CD4-positive, alpha-beta T cell (primary cell): Measurements from ENCODE around the gene AXIN1. TPM values are rescaled to one million over a fixed set of nuclear protein-coding genes. Genes with fewer than 3 reads are reported as not detected.

Experiments
- ATAC-seq: fragments of 200-7000 bp; cut with Tn5 transposase; one replicate; pipeline ENCODE4 v1.10.0; 2022; ENCODE audit warnings: mild to moderate bottlenecking; ENCODE audit not compliant: poor library complexity
- CTCF ChIA-PET: fragments of 350-600 bp; sonication (Branson Sonifier 250); formaldehyde crosslinking; loops from one replicate; lab custom pipeline; 2021; ENCODE audit warnings: antibody characterized with exemption, inconsistent platforms; lab: Charles Lee
- POLR2A ChIA-PET: fragments of 350-600 bp; sonication (Branson Sonifier 250); formaldehyde crosslinking; loops from one replicate; lab custom pipeline; 2021; ENCODE audit warnings: antibody characterized with exemption, inconsistent platforms; lab: Charles Lee
- DNase-seq, 14 experiments: peaks; one replicate each; pipeline ENCODE4 v3.0.0-alpha.2; 2013 to 2020; ENCODE audit warnings: mixed read lengths in 2 of 14
- H3K27ac ChIP-seq, 2 donors: one replicate each; pipeline versions ENCODE4 v1.5.1 to v1.7.0; 2013; ENCODE audit warnings: low read length in 2 of 2, low read depth in 1 of 2, mild to moderate bottlenecking in 1 of 2
- H3K27me3 ChIP-seq, 2 experiments: 1 replicate in 1 of 2; 2 replicates in 1 of 2; pipeline versions ENCODE4 v1.6.1 to v1.7.0; 2013; ENCODE audit warnings: low read length in 2 of 2, control low read depth in 1 of 2, mild to moderate bottlenecking in 1 of 2, moderate library complexity in 1 of 2; ENCODE audit not compliant: insufficient read depth in 2 of 2, control insufficient read depth in 1 of 2
- H3K36me3 ChIP-seq: one replicate; pipeline ENCODE4 v1.6.1; 2013; ENCODE audit warnings: low read length, control low read depth; ENCODE audit not compliant: insufficient read depth
- H3K4me1 ChIP-seq: one replicate; pipeline ENCODE4 v1.6.1; 2013; ENCODE audit warnings: low read length, control low read depth; ENCODE audit not compliant: insufficient read depth
- H3K4me3 ChIP-seq: one replicate; pipeline ENCODE4 v1.5.1; 2013; ENCODE audit warnings: mild to moderate bottlenecking, low read length, moderate library complexity
- H3K9me3 ChIP-seq, 2 experiments: 1 replicate in 1 of 2; 2 replicates in 1 of 2; pipeline versions ENCODE4 v1.6.1 to v1.7.0; 2013; ENCODE audit warnings: low read length in 2 of 2, mild to moderate bottlenecking in 2 of 2, control low read depth in 1 of 2, moderate library complexity in 1 of 2; ENCODE audit not compliant: control insufficient read depth in 1 of 2, insufficient read depth in 1 of 2
- H3K27ac Mint-ChIP-seq: one replicate; pipeline ENCODE4 v1.8.0; 2020; ENCODE audit warnings: mixed read lengths
- H3K27me3 Mint-ChIP-seq: one replicate; pipeline ENCODE4 v1.8.0; 2021; ENCODE audit warnings: mixed read lengths
- H3K36me3 Mint-ChIP-seq: one replicate; pipeline ENCODE4 v1.8.0; 2021; ENCODE audit warnings: low read depth, mixed read lengths
- H3K4me1 Mint-ChIP-seq: one replicate; pipeline ENCODE4 v1.8.0; 2021; ENCODE audit warnings: low read depth, mixed read lengths
- H3K4me3 Mint-ChIP-seq: one replicate; pipeline ENCODE4 v1.8.0; 2020; ENCODE audit warnings: mild to moderate bottlenecking, mixed read lengths
- H3K9me3 Mint-ChIP-seq: one replicate; pipeline ENCODE4 v1.8.0; 2020; ENCODE audit warnings: mixed read lengths
- intact Hi-C, 2 experiments: fragments of 100-400 bp; cut with DNase I in 1 of 2; cut with micrococcal nuclease in 1 of 2; formaldehyde crosslinking; loops; one replicate each; pipeline versions ENCODE4 v1.15.1 to v1.9.0; 2023 to 2025; cut with DNase I, micrococcal nuclease
- total RNA-seq, 174 experiments: library from RNA in 2 of 174; stranded (reverse) in 2 of 174; gene quantifications; one replicate each; pipeline ENCODE4 v1.2.3 and lab custom pipeline; 2021 to 2026
- TF ChIP-seq, protein P1 (sequence below): fragments of 200-600 bp; IDR thresholded peaks from one replicate; pipeline ENCODE4 v1.8.0; 2022; ENCODE audit warnings: antibody characterized with exemption, mild to moderate bottlenecking

Gene AXIN1
- total RNA-seq, 2 experiments from 2014 or later: 24.7 to 26.3 TPM

DNA sequence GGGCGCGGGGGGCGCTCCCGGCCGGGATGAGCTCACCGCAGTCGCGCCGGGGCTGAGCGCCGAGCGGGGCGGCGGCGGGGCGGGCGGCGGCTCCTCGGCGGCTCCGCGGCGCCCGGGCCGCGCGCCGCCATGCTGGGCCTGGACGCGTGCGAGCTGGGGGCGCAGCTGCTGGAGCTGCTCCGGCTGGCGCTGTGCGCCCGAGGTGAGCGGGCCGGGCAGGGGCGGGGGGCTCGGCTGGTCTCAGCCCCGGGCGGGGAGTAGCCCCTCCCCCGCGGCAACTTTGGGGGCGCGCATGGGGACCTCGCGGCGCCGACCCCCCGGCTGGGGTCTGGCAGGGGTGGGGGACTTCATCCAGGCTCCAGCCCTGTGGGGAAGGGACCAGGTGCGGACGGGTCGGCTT is 72.0 kb downstream of the AXIN1 start, which contains the start of gene ARHGDIG:
Gene ARHGDIG (plus strand): TSS at position 40 of the 400 bp plus-strand sequence. CDS start 90 bp downstream, at position 130.
- ChIA-PET POLR2A (no interaction called here), CTCF (no interaction called here)
- ATAC-seq (no peak), DNase-seq (peak in 1 of 14 experiments; percentile 17)
- Histone ChIP-seq H3K9me3 (peaks cover 0 to 17% of the 10 kb centered on the region in 2 experiments), H3K27me3 (peaks cover 14 to 15% of the 10 kb centered on the region in 2 experiments), H3K27ac (no peak within 1 kb of the TSS), H3K4me3 (no peak within 1 kb of the TSS), H3K4me1 (peaks cover 28% of the 10 kb centered on the region), H3K36me3 (no peaks in the 10 kb centered on the region)
- Mint-ChIP-seq H3K27ac (no peak within 1 kb of the TSS), H3K27me3 (peaks cover 27% of the 10 kb centered on the region), H3K4me3 (no peak within 1 kb of the TSS), H3K9me3 (no peaks in the 10 kb centered on the region), H3K4me1 (peaks cover 7% of the 10 kb centered on the region), H3K36me3 (no peaks in the 10 kb centered on the region)
- intact Hi-C loops: no loop called here
- TF ChIP-seq, protein P1, sequence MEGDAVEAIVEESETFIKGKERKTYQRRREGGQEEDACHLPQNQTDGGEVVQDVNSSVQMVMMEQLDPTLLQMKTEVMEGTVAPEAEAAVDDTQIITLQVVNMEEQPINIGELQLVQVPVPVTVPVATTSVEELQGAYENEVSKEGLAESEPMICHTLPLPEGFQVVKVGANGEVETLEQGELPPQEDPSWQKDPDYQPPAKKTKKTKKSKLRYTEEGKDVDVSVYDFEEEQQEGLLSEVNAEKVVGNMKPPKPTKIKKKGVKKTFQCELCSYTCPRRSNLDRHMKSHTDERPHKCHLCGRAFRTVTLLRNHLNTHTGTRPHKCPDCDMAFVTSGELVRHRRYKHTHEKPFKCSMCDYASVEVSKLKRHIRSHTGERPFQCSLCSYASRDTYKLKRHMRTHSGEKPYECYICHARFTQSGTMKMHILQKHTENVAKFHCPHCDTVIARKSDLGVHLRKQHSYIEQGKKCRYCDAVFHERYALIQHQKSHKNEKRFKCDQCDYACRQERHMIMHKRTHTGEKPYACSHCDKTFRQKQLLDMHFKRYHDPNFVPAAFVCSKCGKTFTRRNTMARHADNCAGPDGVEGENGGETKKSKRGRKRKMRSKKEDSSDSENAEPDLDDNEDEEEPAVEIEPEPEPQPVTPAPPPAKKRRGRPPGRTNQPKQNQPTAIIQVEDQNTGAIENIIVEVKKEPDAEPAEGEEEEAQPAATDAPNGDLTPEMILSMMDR: no peak

DNA sequence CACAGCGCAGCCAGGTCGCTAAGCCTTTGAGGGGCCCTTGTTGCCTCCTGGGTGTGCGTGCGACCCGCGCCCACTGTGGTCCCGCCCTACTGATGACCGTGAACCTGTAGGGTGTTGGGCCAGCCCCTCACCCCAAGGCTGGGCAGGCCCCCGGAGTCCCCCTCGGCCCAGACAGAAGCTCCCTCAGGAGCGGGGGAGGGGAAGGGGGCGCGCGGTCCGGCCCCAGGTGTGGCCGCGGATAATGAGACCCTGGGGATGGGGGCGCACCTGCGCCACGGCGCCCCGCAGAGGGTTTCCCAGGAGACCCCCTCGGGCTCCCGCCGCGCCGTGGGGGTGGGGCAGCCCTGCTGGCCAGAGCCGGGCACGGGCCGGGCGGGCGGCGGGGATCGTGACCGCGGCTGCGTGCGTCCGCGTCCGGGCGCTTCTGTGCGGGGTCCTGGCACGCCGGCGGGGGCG is 72.5 kb downstream of the AXIN1 start:
- no peak overlapping the region for H3K4me3 Mint-ChIP-seq
- CTCF ChIA-PET: no interaction called here
- ATAC-seq: no peak
- POLR2A ChIA-PET: no interaction called here
- Histone ChIP-seq H3K4me1 (peaks cover 31% of the 10 kb centered on the region), H3K4me3 (no peak overlapping the region), H3K9me3 (peaks cover 0 to 12% of the 10 kb centered on the region in 2 experiments), H3K36me3 (no peaks in the 10 kb centered on the region), H3K27me3 (peaks cover 14 to 18% of the 10 kb centered on the region in 2 experiments), H3K27ac (no peak overlapping the region)
- H3K27me3 Mint-ChIP-seq: peaks cover 30% of the 10 kb centered on the region
- peaks cover 7% of the 10 kb centered on the region for H3K4me1 Mint-ChIP-seq
- H3K36me3 Mint-ChIP-seq: no peaks in the 10 kb centered on the region
- DNase-seq: no peak
- TF ChIP-seq, protein P1: no peak
- intact Hi-C loops: no loop called here
- H3K27ac Mint-ChIP-seq: no peak overlapping the region
- no peaks in the 10 kb centered on the region for H3K9me3 Mint-ChIP-seq

DNA sequence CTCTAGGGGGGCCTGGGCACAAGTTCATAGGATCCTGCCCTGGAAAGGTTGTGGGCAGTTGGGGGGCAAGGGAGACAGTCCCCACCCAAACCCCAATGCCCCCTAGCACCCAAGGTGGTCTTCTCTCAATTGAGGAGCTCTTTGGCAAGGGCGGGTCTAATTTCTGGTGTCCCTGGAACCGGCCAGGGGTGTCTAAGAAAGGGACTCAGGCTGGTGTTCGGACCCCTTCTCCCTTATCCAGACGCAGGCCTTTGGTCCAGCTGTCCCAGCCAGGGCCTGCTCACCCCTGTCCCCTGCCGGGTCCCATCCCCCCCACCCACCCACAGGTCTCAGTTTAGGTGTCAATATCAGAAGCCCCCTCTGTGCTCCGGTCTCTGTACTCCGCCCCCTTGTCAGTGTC is 73.0 kb downstream of the AXIN1 start:
- intact Hi-C loops: no loop called here
- no peak for DNase-seq
- no peaks in the 10 kb centered on the region for H3K9me3 Mint-ChIP-seq
- H3K27me3 Mint-ChIP-seq: peaks cover 32% of the 10 kb centered on the region
- Histone ChIP-seq H3K27ac (no peak overlapping the region), H3K36me3 (no peaks in the 10 kb centered on the region), H3K4me3 (no peak overlapping the region), H3K4me1 (peaks cover 34% of the 10 kb centered on the region), H3K27me3 (peaks cover 16 to 23% of the 10 kb centered on the region in 2 experiments), H3K9me3 (peaks cover 0 to 7% of the 10 kb centered on the region in 2 experiments)
- no peak overlapping the region for H3K4me3 Mint-ChIP-seq
- H3K36me3 Mint-ChIP-seq: no peaks in the 10 kb centered on the region
- TF ChIP-seq, protein P1: no peak
- ChIA-PET CTCF (no interaction called here), POLR2A (no interaction called here)
- ATAC-seq: no peak
- H3K27ac Mint-ChIP-seq: no peak overlapping the region
- H3K4me1 Mint-ChIP-seq: peaks cover 7% of the 10 kb centered on the region
